SK-N-DZ (cell line): Measurements from ENCODE around the gene BTBD1.
A peak's percentile ranks its signal among the peaks of the same experiment; 100 is the strongest.
"Not testable (repeated sequence)": the region's sequence is repeated elsewhere in the genome, so short reads cannot be mapped to it uniquely, and the experiment has no call there.

Experiments
- DNase-seq: peaks from one replicate; pipeline ENCODE4 v3.0.0-alpha.2; 2015; ENCODE audit warnings: low spot score

Gene BTBD1

GRCh38 chr15:83094583-83094982 lies 27.5 kb upstream of the BTBD1 start:
- no peak for DNase-seq

GRCh38 chr15:83092309-83092976 lies 25.4 kb upstream of the BTBD1 start:
- no peak for DNase-seq

- not testable (repeated sequence) for DNase-seq
Measured at GRCh38 chr15:83091965-83092308, 24.9 kb upstream of the BTBD1 start.

DNA sequence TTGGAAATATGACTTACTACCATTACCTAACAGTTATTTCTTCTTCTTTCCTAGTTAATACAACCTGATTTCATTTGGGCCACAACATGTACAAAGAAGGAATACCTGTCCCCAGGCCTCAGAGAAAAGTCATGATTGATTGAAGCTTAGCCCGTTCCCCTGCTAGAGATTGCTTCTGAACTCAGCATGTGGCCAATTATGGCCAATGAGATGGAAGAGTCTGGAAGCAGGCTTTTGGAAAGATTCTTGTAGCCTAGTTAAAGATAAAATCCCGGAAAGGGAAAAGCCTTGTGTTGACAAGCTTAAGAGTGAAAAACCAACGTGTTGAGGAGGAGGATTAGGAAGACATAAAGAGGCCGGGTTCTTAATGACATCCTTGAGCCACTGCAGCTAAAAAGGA lies 23.4 kb upstream of the BTBD1 start:
- no peak for DNase-seq

DNA sequence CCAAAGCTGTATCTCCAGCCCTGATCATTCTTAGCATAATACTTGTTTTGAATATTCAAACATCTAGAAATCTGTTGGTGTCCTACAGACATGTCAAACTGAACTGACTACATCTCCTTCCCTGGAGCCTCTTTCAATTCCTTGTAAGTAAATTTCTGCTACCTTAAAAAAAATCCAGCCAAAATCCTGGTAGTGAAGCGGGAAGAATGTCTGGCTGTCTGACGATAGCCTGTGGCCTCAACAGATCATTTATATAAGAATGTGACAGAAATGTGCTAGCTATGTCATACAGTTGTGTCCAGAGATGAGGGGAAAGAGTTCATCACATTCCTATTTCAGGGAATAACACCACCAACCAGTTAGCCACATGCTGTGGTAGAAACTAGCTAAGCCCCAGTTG lies 21.8 kb upstream of the BTBD1 start:
- DNase-seq: no peak

DNA sequence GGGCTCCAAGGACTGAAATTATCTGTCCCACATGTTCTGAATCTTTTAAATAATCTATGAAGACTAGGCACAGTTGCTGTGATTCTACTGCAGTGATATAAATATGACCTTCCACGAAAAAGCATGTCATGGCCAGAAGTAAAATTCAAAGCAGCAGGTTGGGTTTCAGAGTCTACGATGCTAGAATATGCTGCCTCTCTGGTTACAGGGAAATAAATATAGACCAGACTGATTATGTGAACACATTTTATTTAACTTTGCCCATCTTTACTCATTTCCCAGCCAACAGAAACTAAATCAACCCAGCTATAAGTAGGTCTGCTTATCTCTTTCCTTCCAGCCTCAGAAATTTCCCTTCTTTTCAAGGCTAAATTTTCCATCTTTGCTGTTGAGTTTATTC lies 20.5 kb upstream of the BTBD1 start:
- no peak for DNase-seq

- not testable (repeated sequence) for DNase-seq
Measured at GRCh38 chr15:83085864-83086552, 19.0 kb upstream of the BTBD1 start.

DNA sequence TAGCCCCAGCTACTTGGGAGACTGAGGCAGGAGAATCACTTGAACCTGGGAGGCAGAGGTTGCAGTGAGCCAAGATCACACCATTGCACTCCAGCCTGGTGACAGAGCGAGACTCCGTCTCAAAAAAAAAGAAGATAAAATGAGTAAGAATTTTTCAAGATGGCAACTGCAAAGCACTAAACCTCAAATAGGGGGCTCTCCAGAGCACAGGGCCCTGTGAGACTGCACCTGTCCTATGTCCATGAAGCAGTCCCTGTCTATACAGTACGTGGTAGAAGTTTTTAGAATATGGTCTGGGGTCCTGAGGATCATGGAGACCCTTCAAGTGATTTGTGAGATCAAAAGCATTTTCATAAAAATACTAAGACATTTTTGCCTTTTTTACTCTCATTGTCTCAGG lies 18.4 kb upstream of the BTBD1 start:
- DNase-seq: not testable (repeated sequence)

- DNase-seq: no peak
Measured at GRCh38 chr15:83082730-83083386, 15.8 kb upstream of the BTBD1 start.

GRCh38 chr15:83081256-83082014 lies 14.4 kb upstream of the BTBD1 start:
- DNase-seq: no peak

DNA sequence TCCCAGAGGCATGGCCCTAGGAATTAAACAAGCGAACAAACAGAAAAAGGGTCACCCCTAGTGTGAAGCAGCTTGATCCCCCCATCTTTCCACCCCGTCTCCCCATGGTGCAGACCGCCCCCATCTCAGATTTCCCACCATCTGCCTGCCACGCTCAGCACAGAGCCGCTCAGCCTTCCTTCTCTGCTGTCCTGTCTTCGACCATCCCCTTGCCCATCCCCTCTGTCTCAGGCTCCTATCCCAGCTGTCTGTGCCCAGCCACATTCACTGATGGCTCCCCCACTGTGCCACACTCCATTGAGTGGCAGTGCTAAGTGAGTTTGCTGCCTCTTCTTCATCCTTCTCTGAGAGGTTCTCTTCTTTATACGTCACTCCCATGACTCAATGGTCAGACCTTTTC lies 11.7 kb upstream of the BTBD1 start:
- no peak for DNase-seq

GRCh38 chr15:83077491-83078230 lies 10.6 kb upstream of the BTBD1 start:
- DNase-seq: no peak

GRCh38 chr15:83069211-83069642 lies 2.2 kb upstream of the BTBD1 start:
- peak; percentile 35 for DNase-seq

- no peak for DNase-seq
Measured at GRCh38 chr15:83068054-83068453, 1.0 kb upstream of the BTBD1 start.

DNA sequence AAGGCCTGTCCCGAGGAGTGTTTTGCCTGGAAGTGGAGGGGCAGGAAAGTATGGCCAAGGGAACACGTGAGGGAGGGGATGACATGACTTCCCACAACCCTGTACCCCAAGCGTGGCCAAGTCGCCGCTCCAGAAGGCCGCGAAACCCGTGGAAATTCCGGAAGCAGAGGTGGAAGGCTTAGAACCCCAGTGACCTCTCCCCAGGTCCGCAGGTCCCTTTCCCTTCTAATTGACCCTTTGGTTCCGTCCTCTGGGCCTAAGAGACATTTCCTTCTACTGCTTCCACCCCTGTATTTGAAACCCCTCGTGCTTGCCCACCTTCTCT lies 548 bp upstream of the BTBD1 start:
- DNase-seq: no peak

GRCh38 chr15:83066034-83066733 lies 868 bp downstream of the BTBD1 start:
- no peak for DNase-seq

DNA sequence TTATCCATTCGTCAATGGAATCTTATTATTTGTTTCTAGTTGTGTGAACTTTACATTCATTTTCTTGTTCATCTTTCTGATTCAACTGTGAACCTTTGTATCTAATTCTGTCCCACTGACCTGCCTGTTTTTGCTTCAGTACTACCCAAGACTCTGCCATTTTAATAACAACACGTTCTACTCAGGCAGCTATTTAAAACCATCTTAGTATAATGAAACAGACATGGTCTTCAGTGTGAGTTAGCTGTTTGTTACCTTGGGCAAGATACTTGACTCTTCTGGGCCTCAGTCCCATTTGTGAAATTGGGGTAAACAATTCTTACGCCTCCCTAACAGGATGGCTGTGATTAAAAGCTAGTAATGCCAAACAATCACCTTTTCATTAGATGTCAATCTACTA lies 1.6 kb downstream of the BTBD1 start:
- no peak for DNase-seq

DNA sequence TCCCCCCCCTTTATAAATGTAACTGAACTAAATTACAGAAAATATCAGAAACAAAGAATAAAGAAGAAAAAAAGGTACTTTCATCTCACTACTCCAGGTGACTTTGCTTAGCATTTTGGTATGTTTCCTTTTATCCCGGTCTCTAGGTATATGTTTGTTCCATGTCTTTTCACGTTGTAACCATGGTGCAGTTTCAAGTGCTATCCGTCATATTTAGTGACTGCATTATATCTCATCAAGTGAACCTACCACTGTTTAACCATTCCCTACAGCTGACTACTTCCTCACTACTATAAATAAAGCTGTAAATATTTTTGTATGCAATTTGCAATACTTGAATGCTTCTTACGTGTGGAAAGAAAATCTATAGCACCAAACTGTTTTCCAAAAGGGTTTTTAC lies 2.2 kb downstream of the BTBD1 start:
- DNase-seq: no peak

DNA sequence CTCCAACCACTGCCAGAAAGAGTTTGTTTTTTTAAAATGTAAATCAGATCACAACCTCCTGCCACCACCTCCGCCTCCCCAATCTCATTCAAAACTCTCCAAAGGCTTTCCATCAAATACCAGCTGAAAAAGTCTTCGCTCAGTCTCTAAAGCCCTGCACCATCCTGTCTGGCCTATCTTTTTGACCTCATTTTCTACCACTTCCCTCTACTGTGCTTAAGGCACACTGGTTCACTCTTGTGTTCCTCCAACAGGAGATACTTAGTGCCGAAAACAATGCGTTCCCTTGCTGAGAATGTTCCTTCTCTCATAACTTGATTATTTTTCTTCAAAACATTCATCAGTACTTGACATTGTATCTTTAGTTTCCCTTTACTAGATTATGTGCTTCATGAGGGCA lies 3.5 kb downstream of the BTBD1 start:
- no peak for DNase-seq

DNA sequence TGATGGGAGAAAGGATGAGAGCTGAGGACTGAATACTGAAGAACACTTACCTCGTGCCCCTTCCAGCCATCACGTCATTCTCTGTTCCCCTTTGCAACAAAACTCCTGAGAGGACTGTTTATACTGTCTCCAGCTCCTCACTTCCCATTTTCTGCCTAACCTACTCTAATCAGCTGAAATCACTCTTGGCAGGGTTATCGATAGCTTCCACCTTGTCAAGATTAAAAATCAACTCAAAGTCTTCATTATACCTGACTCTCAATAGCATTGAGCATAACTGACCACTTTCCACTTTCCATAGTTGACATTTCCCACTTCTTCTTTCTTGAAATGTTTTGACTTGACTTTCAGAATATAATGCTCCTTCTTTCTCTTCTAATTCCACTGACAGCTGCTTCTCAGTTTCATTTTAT lies 4.3 kb downstream of the BTBD1 start:
- no peak for DNase-seq

DNA sequence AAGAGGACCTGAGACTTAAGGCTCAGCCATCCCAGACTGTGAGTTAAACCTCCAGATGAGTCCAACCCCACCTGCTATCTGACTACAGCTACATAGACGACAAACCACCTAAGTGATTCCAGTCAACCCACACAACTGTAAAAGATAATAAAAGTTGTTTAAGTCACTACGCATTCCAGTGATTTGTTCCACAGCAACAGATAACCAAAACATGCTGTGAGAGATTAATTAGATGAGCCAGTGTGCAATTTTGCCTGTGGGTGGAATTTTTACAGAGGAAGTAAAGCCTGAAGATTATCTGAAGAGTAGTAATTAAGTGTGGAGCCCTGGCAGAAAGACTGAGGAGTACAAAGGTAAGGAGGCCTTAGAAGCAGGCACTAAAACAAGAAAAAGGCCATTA lies 5.4 kb downstream of the BTBD1 start:
- DNase-seq: no peak
